Measurements from ENCODE around the gene FBLN5. TPM values are rescaled to one million over a fixed set of nuclear protein-coding genes. Genes with fewer than 3 reads are reported as not detected.
A peak's percentile ranks its signal among the peaks of the same experiment; 100 is the strongest.

The FBLN5 gene
- total RNA-seq (1 to 10 TPM; 7.2 to 8.1 TPM), polyA plus RNA-seq (10 to 100 TPM; 21.2 to 37.7 (median 25.3) TPM), total RNA-seq (0.50 to 10.1 (median 4.8) reads per million in 6 experiments)

GRCh38 chr14:91947475-91948184, at the start of gene FBLN5:
Gene FBLN5 (minus strand): TSS chr14:91947694. CDS start chr14:91947229, 465 bp downstream.
- no peaks in the 10 kb centered on the region for H3K36me3 Mint-ChIP-seq
- peaks cover 12 to 26% (median 17%) of the 10 kb centered on the region in 4 donors for H3K4me1 Mint-ChIP-seq
- POLR2A ChIA-PET, result no interaction called here
- H3K27me3 Mint-ChIP-seq, result peaks cover 9 to 28% (median 20%) of the 10 kb centered on the region in 5 donors
- DNase-seq (peak in 7 of 10 donors; percentile 22 to 64 (median 30)), ATAC-seq (peak; percentile 82 to 90)
- peak within 1 kb of the TSS in 6 of 10 donors; percentile 20 to 90 (median 78) for H3K27ac Mint-ChIP-seq
- peaks cover 0 to 1% (median 0%) of the 10 kb centered on the region in 9 donors for H3K9me3 Mint-ChIP-seq
- peak within 1 kb of the TSS; percentile 80 to 94 (median 89) for H3K4me3 Mint-ChIP-seq

DNA sequence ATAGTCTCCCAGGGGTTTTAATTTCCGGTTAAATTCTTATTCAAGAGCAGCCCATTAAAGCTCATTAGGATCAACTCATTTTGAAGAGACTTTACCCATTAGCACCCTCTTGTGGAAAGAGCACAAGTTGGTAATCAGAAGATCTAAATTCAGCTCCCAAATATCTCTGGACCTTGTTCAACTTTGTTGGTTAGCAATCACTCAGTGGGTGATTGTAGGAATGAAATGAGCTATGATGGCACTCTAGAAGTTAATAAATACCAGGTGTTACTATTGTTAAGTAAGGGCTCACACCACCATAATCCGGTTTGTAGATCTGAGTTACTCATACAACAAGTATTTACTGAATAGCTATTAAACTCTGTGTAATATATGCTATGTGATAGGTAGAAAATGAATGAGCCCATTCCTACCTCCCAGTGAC, 49.5 kb upstream of the FBLN5 start:
- H3K4me1 Mint-ChIP-seq, result peaks cover 16 to 46% (median 43%) of the 10 kb centered on the region in 4 donors
- no peaks in the 10 kb centered on the region for H3K27me3 Mint-ChIP-seq
- DNase-seq, result peak in 4 of 10 donors; percentile 19 to 53 (median 50)
- POLR2A ChIA-PET, result interaction anchor here (1.3 to 1.5 kb wide), 2 partner anchors 14 to 43 kb away, joined by 4 to 14 read pairs; partner anchors contain the start of gene TRIP11
- peak overlapping the region in 7 of 10 donors; percentile 4 to 90 (median 65) for H3K27ac Mint-ChIP-seq
- peak; percentile 50 to 69 for ATAC-seq
- H3K36me3 Mint-ChIP-seq, result peaks cover 6 to 45% (median 11%) of the 10 kb centered on the region in 3 donors
- no peaks in the 10 kb centered on the region for H3K9me3 Mint-ChIP-seq
- H3K4me3 Mint-ChIP-seq, result peak overlapping the region in 2 of 10 donors; percentile 15 to 36

GRCh38 chr14:91987192-91987591, 39.7 kb upstream of the FBLN5 start:
- H3K4me3 Mint-ChIP-seq, result no peak overlapping the region

GRCh38 chr14:91985521-91986255, 38.2 kb upstream of the FBLN5 start:
- POLR2A ChIA-PET, result no interaction called here
- peak overlapping the region in 2 of 10 donors; percentile 20 to 68 for H3K27ac Mint-ChIP-seq
- DNase-seq, result no peak

More at GRCh38 chr14:91987192-91987591, 39.7 kb upstream of the FBLN5 start:
- Mint-ChIP-seq H3K27me3 (no peaks in the 10 kb centered on the region), H3K4me1 (peaks cover 6 to 16% (median 8%) of the 10 kb centered on the region in 4 donors), H3K27ac (peak overlapping the region in 2 of 10 donors; percentile 17 to 89), H3K36me3 (peaks cover 22 to 83% (median 48%) of the 10 kb centered on the region in 3 donors), H3K9me3 (no peaks in the 10 kb centered on the region)
- ATAC-seq (no peak), DNase-seq (no peak)
- POLR2A ChIA-PET, result interaction anchor here (0.5 kb wide), 1 partner anchor 138 kb away, joined by 3 read pairs; no protein-coding TSS in a partner anchor

DNA sequence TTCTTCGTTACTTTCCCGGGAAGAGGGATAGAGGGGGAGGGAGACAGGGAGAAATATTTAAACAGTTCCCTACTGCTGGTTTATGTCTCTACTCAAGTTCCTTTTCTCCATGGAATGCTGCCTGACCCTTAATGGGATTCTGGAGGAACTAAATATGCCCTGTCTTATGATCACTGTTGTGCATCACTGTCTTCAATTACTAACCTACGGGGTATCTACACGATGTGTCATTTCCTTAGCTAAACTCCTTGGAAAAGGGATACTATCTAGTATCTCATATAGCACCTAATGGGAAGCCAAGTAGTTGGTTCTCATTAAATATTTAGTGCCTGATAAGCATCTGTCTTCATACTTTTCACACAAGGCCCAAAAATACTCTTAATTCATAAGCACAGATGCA, 37.5 kb upstream of the FBLN5 start:
- ATAC-seq (no peak), DNase-seq (no peak)
- POLR2A ChIA-PET, result no interaction called here
- Mint-ChIP-seq H3K9me3 (no peaks in the 10 kb centered on the region), H3K27ac (no peak overlapping the region), H3K4me1 (peaks cover 6 to 16% (median 9%) of the 10 kb centered on the region in 4 donors), H3K4me3 (no peak overlapping the region), H3K27me3 (no peaks in the 10 kb centered on the region), H3K36me3 (peaks cover 22 to 83% (median 50%) of the 10 kb centered on the region in 3 donors)

More at GRCh38 chr14:91985521-91986255, 38.2 kb upstream of the FBLN5 start:
- H3K27me3 Mint-ChIP-seq, result no peaks in the 10 kb centered on the region
- no peak for ATAC-seq
- peaks cover 6 to 16% (median 7%) of the 10 kb centered on the region in 4 donors for H3K4me1 Mint-ChIP-seq
- no peaks in the 10 kb centered on the region for H3K9me3 Mint-ChIP-seq
- no peak overlapping the region for H3K4me3 Mint-ChIP-seq
- peaks cover 22 to 79% (median 50%) of the 10 kb centered on the region in 3 donors for H3K36me3 Mint-ChIP-seq

DNA sequence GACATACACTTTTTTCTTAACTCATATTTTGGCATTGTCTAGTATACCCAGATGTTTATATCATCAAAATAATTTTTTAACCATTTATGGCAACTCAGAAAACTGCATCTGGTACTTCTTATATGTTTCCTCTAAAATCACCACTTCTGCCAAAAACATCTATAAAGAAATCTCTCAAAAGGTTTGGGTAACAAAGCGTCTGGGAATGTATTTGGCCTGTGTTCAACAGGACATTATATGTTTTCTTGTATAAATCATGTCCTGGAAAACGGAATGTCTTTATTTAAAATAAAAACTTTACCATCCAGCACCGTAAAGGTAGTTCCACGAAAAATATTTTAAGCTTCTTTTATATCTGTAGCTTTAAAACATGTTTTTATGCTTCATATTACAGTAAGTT, 36.1 kb upstream of the FBLN5 start:
- POLR2A ChIA-PET, result interaction anchor here (0.6 kb wide), 1 partner anchor 17 kb away, joined by 3 read pairs; no protein-coding TSS in a partner anchor
- Mint-ChIP-seq H3K27me3 (no peaks in the 10 kb centered on the region), H3K4me3 (no peak overlapping the region), H3K9me3 (no peaks in the 10 kb centered on the region), H3K27ac (no peak overlapping the region), H3K4me1 (peaks cover 6 to 12% (median 9%) of the 10 kb centered on the region in 4 donors), H3K36me3 (peaks cover 22 to 84% (median 51%) of the 10 kb centered on the region in 3 donors)
- no peak for ATAC-seq
- no peak for DNase-seq

- Mint-ChIP-seq H3K27me3 (no peaks in the 10 kb centered on the region), H3K27ac (peak overlapping the region in 4 of 10 donors; percentile 5 to 62 (median 34)), H3K36me3 (peaks cover 8 to 80% (median 31%) of the 10 kb centered on the region in 3 donors), H3K4me3 (no peak overlapping the region), H3K4me1 (peaks cover 6 to 12% (median 8%) of the 10 kb centered on the region in 4 donors), H3K9me3 (no peaks in the 10 kb centered on the region)
- POLR2A ChIA-PET, result no interaction called here
- ATAC-seq, result no peak
- no peak for DNase-seq
Measured at GRCh38 chr14:91980157-91980556, 32.7 kb upstream of the FBLN5 start.

GRCh38 chr14:91977884-91978283, 30.4 kb upstream of the FBLN5 start:
- Mint-ChIP-seq H3K27me3 (no peaks in the 10 kb centered on the region), H3K36me3 (peaks cover under 1 to 78% (median 18%) of the 10 kb centered on the region in 3 donors), H3K9me3 (no peaks in the 10 kb centered on the region), H3K4me1 (peaks cover 3 to 11% (median 4%) of the 10 kb centered on the region in 4 donors), H3K27ac (peak overlapping the region in 6 of 10 donors; percentile 11 to 82 (median 44)), H3K4me3 (no peak overlapping the region)
- DNase-seq (no peak), ATAC-seq (no peak)
- POLR2A ChIA-PET, result no interaction called here

- no peak for DNase-seq
- H3K36me3 Mint-ChIP-seq, result peaks cover 0 to 79% (median 25%) of the 10 kb centered on the region in 3 donors
- H3K27me3 Mint-ChIP-seq, result no peaks in the 10 kb centered on the region
- H3K4me1 Mint-ChIP-seq, result peaks cover 0 to 9% (median 2%) of the 10 kb centered on the region in 4 donors
- POLR2A ChIA-PET, result interaction anchor here (1.5 kb wide), 1 partner anchor 11 kb away, joined by 3 read pairs; no protein-coding TSS in a partner anchor
- no peak overlapping the region for H3K27ac Mint-ChIP-seq
- H3K4me3 Mint-ChIP-seq, result no peak overlapping the region
- ATAC-seq, result no peak
- H3K9me3 Mint-ChIP-seq, result no peaks in the 10 kb centered on the region
Measured at GRCh38 chr14:91975763-91976162, 28.3 kb upstream of the FBLN5 start.

- H3K27me3 Mint-ChIP-seq, result no peaks in the 10 kb centered on the region
- no peak overlapping the region for H3K4me3 Mint-ChIP-seq
- ATAC-seq (no peak), DNase-seq (no peak)
- no peaks in the 10 kb centered on the region for H3K9me3 Mint-ChIP-seq
- peak overlapping the region in 9 of 10 donors; percentile 4 to 83 (median 46) for H3K27ac Mint-ChIP-seq
- POLR2A ChIA-PET, result interaction anchor here (0.6 kb wide), 1 partner anchor 106 kb away, joined by 5 read pairs; no protein-coding TSS in a partner anchor
- peaks cover 11 to 23% (median 12%) of the 10 kb centered on the region in 4 donors for H3K4me1 Mint-ChIP-seq
- peaks cover 0 to 70% (median 15%) of the 10 kb centered on the region in 3 donors for H3K36me3 Mint-ChIP-seq
Measured at GRCh38 chr14:91971188-91971778, 23.8 kb upstream of the FBLN5 start.

DNA sequence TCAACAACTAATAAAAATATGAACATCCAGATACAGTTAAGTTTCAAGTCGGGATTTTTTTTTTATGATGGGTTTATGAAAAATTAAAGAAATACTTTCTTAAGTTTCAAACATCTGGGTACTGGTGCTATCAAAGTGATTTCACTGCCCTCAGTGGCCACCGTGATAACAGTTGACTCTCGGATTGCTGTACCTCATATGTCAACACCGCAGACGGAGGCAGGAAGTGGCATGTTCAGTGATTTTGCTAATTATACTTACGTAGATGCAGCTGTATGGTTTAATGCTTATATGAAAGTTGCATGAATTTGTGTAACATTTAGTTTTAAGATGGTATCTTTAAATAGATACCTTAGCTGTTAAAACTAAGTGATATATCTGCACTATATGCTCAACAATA, 20.8 kb upstream of the FBLN5 start:
- Mint-ChIP-seq H3K4me1 (peaks cover 11 to 23% (median 13%) of the 10 kb centered on the region in 4 donors), H3K27ac (peak overlapping the region; percentile 78 to 95 (median 87)), H3K27me3 (no peaks in the 10 kb centered on the region), H3K36me3 (peaks cover 0 to 51% (median 12%) of the 10 kb centered on the region in 3 donors), H3K9me3 (no peaks in the 10 kb centered on the region), H3K4me3 (peak overlapping the region in 8 of 10 donors; percentile 17 to 76 (median 56))
- POLR2A ChIA-PET, result no interaction called here
- DNase-seq (peak; percentile 6 to 79 (median 37)), ATAC-seq (peak; percentile 98 to 99)

GRCh38 chr14:91964724-91965123, 17.2 kb upstream of the FBLN5 start:
- Mint-ChIP-seq H3K9me3 (no peaks in the 10 kb centered on the region), H3K4me1 (peaks cover 10 to 23% (median 12%) of the 10 kb centered on the region in 4 donors), H3K4me3 (no peak overlapping the region), H3K27me3 (no peaks in the 10 kb centered on the region), H3K36me3 (peaks cover 0 to 20% (median 0%) of the 10 kb centered on the region in 3 donors), H3K27ac (peak overlapping the region in 3 of 10 donors; percentile 4 to 68 (median 37))
- POLR2A ChIA-PET, result interaction anchor here (1.2 kb wide), 1 partner anchor 11 kb away, joined by 3 read pairs; no protein-coding TSS in a partner anchor
- no peak for DNase-seq
- ATAC-seq, result no peak

Measured in naive thymus-derived CD8-positive, alpha-beta T cell (primary cell).